Lung (tissue), 12 donors: Measurements from ENCODE around the gene CARNS1. TPM values are rescaled to one million over a fixed set of nuclear protein-coding genes. Genes with fewer than 3 reads are reported as not detected.

Experiments used
- ATAC-seq: fragments of 200-7000 bp; cut with Tn5 transposase; one replicate; pipeline ENCODE4 v1.9.1; 2020; ENCODE audit warnings: moderate number of reproducible peaks; ENCODE audit not compliant: insufficient read depth, low FRiP score
- DNase-seq, 3 donors: peaks; one replicate each; pipeline ENCODE4 v3.0.0-alpha.2; 2013 to 2017
- H3K27ac ChIP-seq, 2 donors: one replicate each; pipeline ENCODE4 v1.5.1; 2013; ENCODE audit warnings: mild to moderate bottlenecking in 2 of 2, moderate library complexity in 2 of 2, control low read depth in 1 of 2, inconsistent platforms in 1 of 2, low read depth in 1 of 2, low read length in 1 of 2
- H3K27me3 ChIP-seq, 3 donors: one replicate each; pipeline ENCODE4 v1.5.1; 2013; ENCODE audit warnings: low read length in 2 of 3; ENCODE audit not compliant: control insufficient read depth in 3 of 3, insufficient read depth in 3 of 3
- H3K36me3 ChIP-seq, 4 donors: one replicate each; pipeline ENCODE4 v1.5.1; 2013; ENCODE audit warnings: low read length in 4 of 4, mild to moderate bottlenecking in 1 of 4, moderate library complexity in 1 of 4; ENCODE audit not compliant: control insufficient read depth in 4 of 4, insufficient read depth in 4 of 4
- H3K4me1 ChIP-seq, 5 donors: one replicate each; pipeline ENCODE4 v1.5.1; 2013; ENCODE audit warnings: low read length in 5 of 5, mild to moderate bottlenecking in 2 of 5, moderate library complexity in 1 of 5; ENCODE audit not compliant: control insufficient read depth in 5 of 5, insufficient read depth in 5 of 5
- H3K4me3 ChIP-seq: one replicate; pipeline ENCODE4 v1.5.1; 2013; ENCODE audit warnings: mild to moderate bottlenecking, control low read depth, moderate library complexity
- H3K9ac ChIP-seq, 2 donors: one replicate each; pipeline ENCODE4 v1.5.1; 2013; ENCODE audit warnings: low read length in 2 of 2, control low read depth in 1 of 2; ENCODE audit not compliant: insufficient read depth in 1 of 2
- H3K9me3 ChIP-seq, 4 donors: one replicate each; pipeline ENCODE4 v1.5.1; 2013; ENCODE audit warnings: low read length in 3 of 4, mild to moderate bottlenecking in 1 of 4, moderate library complexity in 1 of 4; ENCODE audit not compliant: control insufficient read depth in 4 of 4, insufficient read depth in 3 of 4
- WGBS, 2 donors: extraction: QIAGEN DNeasy Blood & Tissue Kit; methylation state at CpG; one replicate each; pipeline ENCODE4 v1.1.7; 2013; 5-methylcytosine and 5-hydroxymethylcytosine counted together
- polyA plus RNA-seq, 2 donors: library from polyadenylated mRNA; stranded (reverse); fragments of 200-250 nt; gene quantifications; one replicate each; pipeline ENCODE4 v1.2.1, GENCODE V29; 2013
- total RNA-seq, 2 donors: library from RNA; depleted of rRNA in 1 of 2; stranded (reverse); fragments of >200 nt in 1 of 2; gene quantifications; one replicate each; pipeline ENCODE4 v1.2.1, GENCODE V29; 2014 to 2021
- TF ChIP-seq, protein P1 (sequence below): IDR thresholded peaks from 2 replicates; pipeline ENCODE4 v1.5.1; 2012; ENCODE audit warnings: mild to moderate bottlenecking; ENCODE audit errors: control extremely low read depth, extremely low read depth
- donor health status: control.
- donor health status: control.
- donor health status: Bipolar disorder and iron deficiency.
- donor health status: healthy.
- donor health status: DM: yes; HTN: yes; CAD: no.

The CARNS1 gene
- total and polyA plus RNA-seq, 4 donors = 0.15 to 1.7 (median 1.4) TPM

DNA sequence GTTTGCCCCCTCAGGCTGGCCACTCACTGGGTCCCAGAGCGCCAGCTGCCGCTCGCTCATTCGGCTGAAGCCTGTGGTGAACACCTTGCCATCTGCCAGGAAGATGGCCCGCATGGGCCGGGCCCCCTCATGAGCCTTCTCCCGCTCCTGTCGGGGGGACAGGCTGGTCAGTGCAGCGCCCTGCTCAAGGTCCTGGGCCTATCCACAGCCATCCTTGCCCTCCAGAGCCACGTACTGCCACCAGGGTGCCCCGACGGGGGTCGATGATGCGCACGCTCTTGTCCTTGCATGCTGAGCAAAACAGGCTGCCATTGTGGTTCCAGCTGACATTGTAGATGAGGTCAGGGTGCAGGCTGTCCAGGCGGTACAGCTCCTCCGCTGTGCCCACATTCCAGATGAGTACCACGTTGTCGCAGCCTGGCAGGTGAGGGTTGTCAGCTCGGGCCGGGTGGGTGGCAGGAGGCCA is 25.7 kb downstream of the CARNS1 start:
- Histone ChIP-seq H3K4me3 (no peak overlapping the region), H3K4me1 (peaks cover 0 to 7% (median 3%) of the 10 kb centered on the region in 5 donors), H3K9me3 (no peaks in the 10 kb centered on the region), H3K27ac (no peak overlapping the region), H3K9ac (no peak overlapping the region), H3K27me3 (no peaks in the 10 kb centered on the region), H3K36me3 (peaks cover 0 to 42% (median 3%) of the 10 kb centered on the region in 4 donors)
- DNase-seq (no peak), ATAC-seq (no peak)
- WGBS, 2 donors = 91 to 92% methylated on average over 21 of the region's 21 CpGs
- TF ChIP-seq, protein P1, sequence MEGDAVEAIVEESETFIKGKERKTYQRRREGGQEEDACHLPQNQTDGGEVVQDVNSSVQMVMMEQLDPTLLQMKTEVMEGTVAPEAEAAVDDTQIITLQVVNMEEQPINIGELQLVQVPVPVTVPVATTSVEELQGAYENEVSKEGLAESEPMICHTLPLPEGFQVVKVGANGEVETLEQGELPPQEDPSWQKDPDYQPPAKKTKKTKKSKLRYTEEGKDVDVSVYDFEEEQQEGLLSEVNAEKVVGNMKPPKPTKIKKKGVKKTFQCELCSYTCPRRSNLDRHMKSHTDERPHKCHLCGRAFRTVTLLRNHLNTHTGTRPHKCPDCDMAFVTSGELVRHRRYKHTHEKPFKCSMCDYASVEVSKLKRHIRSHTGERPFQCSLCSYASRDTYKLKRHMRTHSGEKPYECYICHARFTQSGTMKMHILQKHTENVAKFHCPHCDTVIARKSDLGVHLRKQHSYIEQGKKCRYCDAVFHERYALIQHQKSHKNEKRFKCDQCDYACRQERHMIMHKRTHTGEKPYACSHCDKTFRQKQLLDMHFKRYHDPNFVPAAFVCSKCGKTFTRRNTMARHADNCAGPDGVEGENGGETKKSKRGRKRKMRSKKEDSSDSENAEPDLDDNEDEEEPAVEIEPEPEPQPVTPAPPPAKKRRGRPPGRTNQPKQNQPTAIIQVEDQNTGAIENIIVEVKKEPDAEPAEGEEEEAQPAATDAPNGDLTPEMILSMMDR = no peak

DNA sequence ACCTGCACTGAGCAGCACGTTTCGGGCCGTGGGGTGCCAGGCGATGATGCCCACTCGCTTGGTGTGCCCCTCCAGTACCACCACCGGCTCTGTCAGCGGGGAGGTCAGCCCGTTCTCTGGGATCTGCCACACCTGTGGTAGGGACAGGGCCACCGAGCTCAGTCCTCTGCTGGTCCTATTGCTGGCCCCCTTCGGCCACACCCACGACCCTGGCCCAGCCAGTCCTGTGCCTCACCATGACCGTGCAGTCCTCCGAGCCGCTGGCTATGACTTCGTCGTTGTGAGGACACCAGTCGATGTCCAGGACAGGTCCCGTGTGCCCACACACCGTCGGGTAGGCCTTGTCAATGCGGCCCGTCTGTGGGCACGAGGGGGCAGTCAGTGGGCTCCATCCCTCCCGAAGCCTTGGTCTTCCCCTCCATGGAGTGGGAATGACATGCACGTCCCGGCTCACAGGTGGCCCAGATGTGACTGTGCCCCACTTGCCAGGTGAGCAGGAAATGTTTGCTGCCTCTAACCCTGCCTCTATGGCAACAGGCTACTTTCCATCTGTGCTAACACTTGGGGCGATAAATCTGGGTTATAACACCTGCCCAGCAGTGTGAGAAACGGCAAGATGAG is 26.4 kb downstream of the CARNS1 start:
- WGBS, 2 donors = 85 to 87% methylated on average over 25 to 28 of the region's 28 CpGs
- H3K4me1 ChIP-seq = peaks cover 0 to 7% (median 3%) of the 10 kb centered on the region in 5 donors
- peak overlapping the region in 1 of 2 donors; percentile 33 for H3K27ac ChIP-seq
- H3K4me3 ChIP-seq = no peak overlapping the region
- TF ChIP-seq, protein P1 = no peak
- H3K9ac ChIP-seq = no peak overlapping the region
- ATAC-seq (no peak), DNase-seq (no peak)
- no peaks in the 10 kb centered on the region for H3K9me3 ChIP-seq
- H3K27me3 ChIP-seq = no peaks in the 10 kb centered on the region
- peaks cover 0 to 41% (median 3%) of the 10 kb centered on the region in 4 donors for H3K36me3 ChIP-seq

DNA sequence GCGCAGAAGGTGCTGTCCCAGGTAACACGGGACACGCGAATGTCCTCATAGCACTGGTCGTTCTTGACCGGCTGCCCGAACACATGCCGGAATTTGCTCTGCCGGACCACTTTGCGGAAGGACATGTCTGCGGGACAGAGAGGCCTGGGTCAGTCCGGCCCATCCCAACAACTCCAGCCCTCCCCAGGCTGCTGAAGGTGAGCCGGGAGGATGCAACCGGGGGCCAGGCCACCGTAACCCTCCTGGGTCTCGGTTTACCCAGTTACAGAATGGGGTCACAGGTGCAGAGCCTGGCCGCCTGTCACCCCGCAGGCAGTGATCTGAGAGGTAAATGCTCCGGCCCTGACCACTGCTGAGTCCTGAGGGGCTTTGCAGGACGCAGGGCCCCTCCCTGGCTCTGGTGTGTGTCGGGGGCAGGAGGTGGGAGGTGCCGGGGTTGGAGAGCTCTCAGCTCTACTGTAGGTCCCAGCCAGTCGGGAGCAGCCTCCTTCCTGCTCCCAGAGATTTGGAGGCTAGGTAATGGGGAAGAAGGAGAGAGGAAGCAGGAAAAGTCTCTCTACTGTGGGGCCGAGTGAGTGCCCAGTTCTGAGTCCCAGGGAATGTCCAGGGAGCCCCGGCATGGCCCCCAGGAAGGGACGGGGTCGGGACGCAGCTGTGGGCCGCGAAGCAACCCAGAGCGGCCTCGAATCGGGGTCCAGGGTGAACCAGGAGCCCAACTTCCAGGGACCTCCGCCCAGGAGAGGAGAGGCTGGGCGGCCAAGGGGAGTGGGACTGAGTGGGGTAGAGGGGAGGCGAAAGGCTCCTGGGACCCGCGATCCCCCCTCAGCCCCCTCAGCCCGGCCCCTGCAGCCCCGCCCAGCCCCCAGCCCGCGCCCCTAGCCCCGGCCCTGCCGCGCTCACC is 27.3 kb downstream of the CARNS1 start:
- no peaks in the 10 kb centered on the region for H3K9me3 ChIP-seq
- DNase-seq (no peak), ATAC-seq (no peak)
- peak overlapping the region; percentile 79 for H3K4me3 ChIP-seq
- peak overlapping the region; percentile 86 to 95 for H3K27ac ChIP-seq
- H3K27me3 ChIP-seq = no peaks in the 10 kb centered on the region
- TF ChIP-seq, protein P1 = no peak
- WGBS, 2 donors = 38 to 59% methylated on average over 30 to 45 of the region's 45 CpGs
- peak overlapping the region in 1 of 2 donors; percentile 39 for H3K9ac ChIP-seq
- peaks cover 0 to 7% (median 3%) of the 10 kb centered on the region in 5 donors for H3K4me1 ChIP-seq
- peaks cover 0 to 36% (median 3%) of the 10 kb centered on the region in 4 donors for H3K36me3 ChIP-seq
